K562 (cell line): ENCODE measurements around the gene TRAPPC5. TPM values are rescaled to one million over a fixed set of nuclear protein-coding genes. Genes with fewer than 3 reads are reported as not detected.

Source experiments
- ATAC-seq: fragments of 200-7000 bp; cut with Tn5 transposase; 3 replicates; pipeline ENCODE4 v1.9.1; 2020; ENCODE audit warnings: moderate library complexity
- BruUV-seq: library from RNA; stranded (reverse); fragments of 400-500 nt; replicated peaks from 2 replicates; lab custom pipeline; 2021; lab: Mats Ljungman, UMichigan
- CTCF ChIA-PET: fragments of 300-600 bp; formaldehyde crosslinking; extraction: SDS; loops from one replicate; lab custom pipeline; 2021; ENCODE audit warnings: low intra/inter-chr PET ratio; lab: Yijun Ruan, JAX
- POLR2A ChIA-PET: fragments of 300-600, 350-650 bp; sonication (Branson Sonifier 250); formaldehyde crosslinking; extraction: SDS; loops from one replicate; lab custom pipeline; 2021; ENCODE audit warnings: antibody characterized with exemption, inconsistent platforms; lab: Yijun Ruan, JAX
- DNase-seq, 4 experiments: peaks; one replicate each; pipeline versions ENCODE4 v3.0.0 to v3.0.0-alpha.2; 2011 to 2018; ENCODE audit warnings: low spot score in 3 of 4, mixed read lengths in 3 of 4; ENCODE audit errors: extremely low read depth in 1 of 4
- FAIRE-seq: peaks from 2 replicates; lab custom pipeline; 2011; peaks lifted over from hg19 to GRCh38; lab: Jason Lieb, UNC
- H2AFZ ChIP-seq: 2 replicates; pipeline ENCODE4 v1.6.0; 2011; ENCODE audit warnings: low read depth, low read length, control low read depth, inconsistent platforms
- H3K27ac ChIP-seq: fragments of 200-600 bp; 3 replicates; pipeline ENCODE4 v1.8.0; 2011; ENCODE audit warnings: low read depth, mild to moderate bottlenecking, control low read depth, inconsistent platforms, low read length, moderate library complexity, mixed read lengths; ENCODE audit errors: extremely low read depth
- H3K27me3 ChIP-seq, 2 experiments: fragments of 300-600 bp in 1 of 2; 2 replicates in 1 of 2; 3 replicates in 1 of 2; pipeline versions ENCODE4 v1.6.0 to v1.8.0; 2011; ENCODE audit warnings: inconsistent platforms in 2 of 2, low read length in 2 of 2, mild to moderate bottlenecking in 1 of 2, mixed read lengths in 1 of 2, moderate library complexity in 1 of 2; ENCODE audit not compliant: control insufficient read depth in 2 of 2, insufficient read depth in 2 of 2
- H3K36me3 ChIP-seq: fragments of 300-600 bp; 3 replicates; pipeline ENCODE4 v1.8.0; 2011; ENCODE audit warnings: mild to moderate bottlenecking, low read length, inconsistent platforms; ENCODE audit not compliant: control insufficient read depth, insufficient read depth
- H3K4me1 ChIP-seq, 2 experiments: fragments of 200-600 bp in 1 of 2; replicated peaks in 1 of 2; 2 replicates in 1 of 2; 3 replicates in 1 of 2; pipeline versions ENCODE4 v1.5.1 to v1.8.0; 2011; ENCODE audit warnings: inconsistent platforms in 2 of 2, low read length in 2 of 2, mild to moderate bottlenecking in 1 of 2, mixed read lengths in 1 of 2, moderate library complexity in 1 of 2; ENCODE audit not compliant: control insufficient read depth in 2 of 2, insufficient read depth in 2 of 2
- H3K4me2 ChIP-seq: 2 replicates; pipeline ENCODE4 v1.6.1; 2011; ENCODE audit warnings: low read length, control low read depth, inconsistent platforms, mixed read lengths; ENCODE audit not compliant: insufficient read depth
- H3K4me3 ChIP-seq: fragments of 200-600 bp; sonication (generic), shearing (Covaris generic); 2 replicates; pipeline ENCODE4 v1.5.1; 2016; ENCODE audit warnings: control low read depth, inconsistent platforms
- H3K79me2 ChIP-seq: fragments of 200-600 bp; 3 replicates; pipeline ENCODE4 v1.8.0; 2011; ENCODE audit warnings: low read length, inconsistent platforms; ENCODE audit not compliant: control insufficient read depth, insufficient read depth
- H3K9ac ChIP-seq, 2 experiments: 2 replicates each; pipeline versions ENCODE4 v1.6.0 to v1.6.1; 2011; ENCODE audit warnings: low read depth in 2 of 2, low read length in 2 of 2, control low read depth in 1 of 2, inconsistent platforms in 1 of 2, mild to moderate bottlenecking in 1 of 2, mixed read lengths in 1 of 2; ENCODE audit not compliant: insufficient read depth in 1 of 2
- H3K9me1 ChIP-seq: one replicate; pipeline ENCODE4 v1.6.0; 2011; ENCODE audit warnings: inconsistent platforms, mild to moderate bottlenecking, low read length, moderate library complexity; ENCODE audit not compliant: control insufficient read depth, insufficient read depth
- H3K9me3 ChIP-seq: replicated peaks from 2 replicates; pipeline ENCODE4 v1.5.1; 2011; ENCODE audit warnings: low read depth, low read length, inconsistent platforms; ENCODE audit not compliant: control insufficient read depth, insufficient read depth
- H4K20me1 ChIP-seq: replicated peaks from 2 replicates; pipeline ENCODE4 v1.6.1; 2011; ENCODE audit warnings: low read length, inconsistent platforms, mixed read lengths; ENCODE audit not compliant: control insufficient read depth, insufficient read depth
- CBX8 ChIP-seq: fragments of 200-600 bp; sonication (generic); IDR thresholded peaks from 2 replicates; pipeline ENCODE4 v1.6.1; 2012; ENCODE audit warnings: borderline replicate concordance, mixed run types, low read depth, mild to moderate bottlenecking, moderate library complexity, mixed read lengths, low read length, control low read depth, inconsistent platforms; ENCODE audit not compliant: poor library complexity, severe bottlenecking; ENCODE audit errors: extremely low read depth
- CTBP1 ChIP-seq: fragments of 450-650 bp; IDR thresholded peaks from 2 replicates; pipeline ENCODE4 v1.6.1; 2016; ENCODE audit warnings: borderline replicate concordance
- NR2F6 ChIP-seq: fragments of 450-650 bp; formaldehyde crosslinking; IDR thresholded peaks from 2 replicates; pipeline ENCODE4 v1.4.0; 2020; ENCODE audit warnings: mild to moderate bottlenecking
- RBM17 ChIP-seq: fragments of 200-400 bp; formaldehyde crosslinking; IDR thresholded peaks from 2 replicates; pipeline ENCODE4 v1.6.1; 2017; ENCODE audit warnings: low read depth, mild to moderate bottlenecking, low read length, borderline replicate concordance
- RBM25 ChIP-seq: fragments of 200-400 bp; formaldehyde crosslinking; IDR thresholded peaks from 2 replicates; pipeline ENCODE4 v1.6.1; 2018; ENCODE audit warnings: low read length, low read depth, moderate library complexity; ENCODE audit not compliant: severe bottlenecking
- SMAD3 ChIP-seq: fragments of 450-650 bp; formaldehyde crosslinking; conservative IDR thresholded peaks from 2 replicates; pipeline ENCODE4 v1.4.0; 2020; ENCODE audit warnings: mild to moderate bottlenecking
- ZNF76 ChIP-seq: fragments of 250-450 bp; sonication (Bioruptor Pico); IDR thresholded peaks from 2 replicates; pipeline ENCODE4 v1.4.0; 2020; ENCODE audit warnings: mild to moderate bottlenecking, moderate library complexity, borderline replicate concordance
- ZNF780A ChIP-seq: fragments of 250-450 bp; sonication (Bioruptor Pico); IDR thresholded peaks from 2 replicates; pipeline ENCODE4 v1.5.0; 2021; ENCODE audit warnings: mild to moderate bottlenecking
- WGBS: fragments of 100-300 bp; shearing (Covaris generic); methylation state at CpG from one replicate; pipeline ENCODE4 v1.1.6; 2016; ENCODE audit warnings: low coverage, mixed read lengths; ENCODE audit not compliant: insufficient coverage; ENCODE audit errors: missing lambda C conversion rate; 5-methylcytosine and 5-hydroxymethylcytosine counted together
- in situ Hi-C: fragments of 300-500 bp; cut with MboI; formaldehyde crosslinking; loops from 4 replicates; pipeline ENCODE4 v1.15.0; 2018; ENCODE audit warnings: inconsistent platforms, mixed read lengths
- intact Hi-C: fragments of 100-400 bp; cut with micrococcal nuclease; formaldehyde crosslinking; loops from 2 replicates; pipeline ENCODE4 v1.14.2; 2022
- polyA plus RNA-seq, 8 experiments: library from polyadenylated mRNA; depleted of rRNA in 4 of 8; stranded (reverse) in 5 of 8; unstranded in 3 of 8; fragments of >200 nt; fragmentation: Nextera tagmentation in 2 of 8; fragmentation: Illumina TruSeq in 1 of 8; extraction: Ambion mirVana in 2 of 8; extraction: Trizol in 1 of 8; gene quantifications; 2 replicates each; pipeline versions ENCODE4 v1.2.1 to v1.2.3, GENCODE V29; 2011 to 2014; ENCODE audit warnings: inconsistent platforms in 1 of 8, missing spikeins in 1 of 8
- total RNA-seq, 7 experiments: library from RNA; depleted of rRNA in 6 of 7; stranded (reverse); fragments of >200 nt in 6 of 7; fragmentation: Illumina TruSeq in 2 of 7; extraction: Trizol in 2 of 7; gene quantifications; 2 replicates each; pipeline versions ENCODE4 v1.2.1 to v1.2.3, GENCODE V29; 2011 to 2021; ENCODE audit warnings: low replicate concordance in 1 of 7
- TF ChIP-seq, protein P1 (sequence below): fragments of 150-350 bp; IDR thresholded peaks from 2 replicates; pipeline ENCODE4 v1.6.1; 2014; ENCODE audit warnings: low read depth, mild to moderate bottlenecking, low read length, borderline replicate concordance
- TF ChIP-seq, protein P2 (sequence below), 2 experiments: fragments of 450-650 bp in 1 of 2; sonication (generic) in 1 of 2; formaldehyde crosslinking; conservative IDR thresholded peaks; 2 replicates each; pipeline versions ENCODE4 v1.4.0 to v1.8.1; 2020 to 2022; ENCODE audit warnings: mild to moderate bottlenecking in 1 of 2, missing genetic modification reagents in 1 of 2
- TF ChIP-seq, protein P3 (sequence below): fragments of 450-650 bp; IDR thresholded peaks from 2 replicates; pipeline ENCODE4 v1.6.1; 2016; ENCODE audit warnings: missing biosample characterization, missing genetic modification characterization
- TF ChIP-seq, protein P4 (sequence below), 2 experiments: IDR thresholded peaks; 2 replicates each; pipeline ENCODE4 v1.6.1; 2012; ENCODE audit warnings: improper control_type of control experiment in 2 of 2, low read depth in 2 of 2, low read length in 2 of 2, borderline replicate concordance in 1 of 2

TRAPPC5 gene
- total and polyA plus RNA-seq, 9 of the 15 experiments (the other 6 are each of a cell fraction or from before 2014, with no cell fraction given), result 2.0 to 76.9 (median 29.3) TPM

DNA sequence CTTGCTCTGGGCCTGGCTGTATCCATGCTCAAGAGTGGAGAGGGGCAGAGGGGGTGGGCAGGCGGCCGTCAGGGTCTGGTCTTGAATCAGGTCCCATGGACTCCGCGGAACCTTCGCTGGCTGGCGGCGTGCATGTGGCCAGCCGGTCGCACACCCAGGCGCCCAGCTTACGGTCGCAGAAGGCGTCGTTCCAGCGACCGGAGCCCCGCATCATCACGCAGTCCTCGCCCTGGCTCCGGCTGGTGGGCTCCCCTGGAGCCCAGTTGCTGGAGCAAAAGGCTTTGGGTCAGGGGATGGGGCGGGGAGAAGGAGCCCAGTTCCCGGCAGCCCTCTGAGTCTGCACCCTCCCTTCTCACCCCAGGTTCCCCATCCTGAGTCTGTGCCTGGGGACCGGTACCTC lies 8.5 kb downstream of the TRAPPC5 start (continued):
- no peak for TF ChIP-seq RBM17

DNA sequence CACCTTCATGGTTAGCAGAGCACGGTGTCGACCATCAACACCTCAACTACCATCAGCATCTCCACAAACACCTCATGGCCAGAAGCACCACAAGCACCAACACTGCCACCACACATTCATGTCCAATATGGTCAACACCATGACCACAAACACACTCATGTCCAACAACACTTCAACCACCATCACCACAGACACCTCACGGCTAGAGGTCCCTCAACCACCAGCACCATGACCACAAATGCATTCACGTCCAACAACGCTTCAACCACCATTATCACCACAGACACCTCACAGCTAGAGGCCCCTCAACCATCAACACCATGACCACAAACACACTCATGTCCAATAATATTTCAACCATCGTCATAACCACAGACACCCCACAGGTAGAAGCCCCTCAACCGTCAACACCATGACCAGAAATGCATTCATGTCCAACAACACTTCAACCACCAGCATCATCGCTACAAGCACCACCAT lies 10.2 kb downstream of the TRAPPC5 start:
- BruUV-seq, result no TSS peak
- no peak overlapping the region for H3K9ac ChIP-seq
- H3K36me3 ChIP-seq, result no peaks in the 10 kb centered on the region
- H3K4me3 ChIP-seq, result no peak overlapping the region
- intact Hi-C loops (no loop called here), in situ Hi-C loops (no loop called here)
- no peaks in the 10 kb centered on the region for H3K79me2 ChIP-seq
- H3K27ac ChIP-seq, result no peak overlapping the region
- H3K4me2 ChIP-seq, result no peak overlapping the region
- H4K20me1 ChIP-seq, result no peaks in the 10 kb centered on the region
- ChIA-PET CTCF (no interaction called here), POLR2A (interaction anchor here (0.7 kb wide), 1 partner anchor 44 kb away, joined by 4 read pairs; no protein-coding TSS in a partner anchor)
- H2AFZ ChIP-seq, result no peak overlapping the region
- no peak for ATAC-seq
- DNase-seq, result no peak
- H3K27me3 ChIP-seq, result peaks cover 5 to 63% of the 10 kb centered on the region in 2 experiments; a peak in 3 of 5 replicates
- WGBS, result 4% methylated on average over 8 of the region's 8 CpGs
- H3K9me3 ChIP-seq, result peaks cover 3% of the 10 kb centered on the region
- H3K4me1 ChIP-seq, result peaks cover 0 to 11% of the 10 kb centered on the region in 2 experiments; a peak in 1 of 5 replicates
- no peaks in the 10 kb centered on the region for H3K9me1 ChIP-seq
- FAIRE-seq, result no peak
- TF ChIP-seq RBM25, result no peak
- no peak for TF ChIP-seq CBX8
- TF ChIP-seq, protein P1, sequence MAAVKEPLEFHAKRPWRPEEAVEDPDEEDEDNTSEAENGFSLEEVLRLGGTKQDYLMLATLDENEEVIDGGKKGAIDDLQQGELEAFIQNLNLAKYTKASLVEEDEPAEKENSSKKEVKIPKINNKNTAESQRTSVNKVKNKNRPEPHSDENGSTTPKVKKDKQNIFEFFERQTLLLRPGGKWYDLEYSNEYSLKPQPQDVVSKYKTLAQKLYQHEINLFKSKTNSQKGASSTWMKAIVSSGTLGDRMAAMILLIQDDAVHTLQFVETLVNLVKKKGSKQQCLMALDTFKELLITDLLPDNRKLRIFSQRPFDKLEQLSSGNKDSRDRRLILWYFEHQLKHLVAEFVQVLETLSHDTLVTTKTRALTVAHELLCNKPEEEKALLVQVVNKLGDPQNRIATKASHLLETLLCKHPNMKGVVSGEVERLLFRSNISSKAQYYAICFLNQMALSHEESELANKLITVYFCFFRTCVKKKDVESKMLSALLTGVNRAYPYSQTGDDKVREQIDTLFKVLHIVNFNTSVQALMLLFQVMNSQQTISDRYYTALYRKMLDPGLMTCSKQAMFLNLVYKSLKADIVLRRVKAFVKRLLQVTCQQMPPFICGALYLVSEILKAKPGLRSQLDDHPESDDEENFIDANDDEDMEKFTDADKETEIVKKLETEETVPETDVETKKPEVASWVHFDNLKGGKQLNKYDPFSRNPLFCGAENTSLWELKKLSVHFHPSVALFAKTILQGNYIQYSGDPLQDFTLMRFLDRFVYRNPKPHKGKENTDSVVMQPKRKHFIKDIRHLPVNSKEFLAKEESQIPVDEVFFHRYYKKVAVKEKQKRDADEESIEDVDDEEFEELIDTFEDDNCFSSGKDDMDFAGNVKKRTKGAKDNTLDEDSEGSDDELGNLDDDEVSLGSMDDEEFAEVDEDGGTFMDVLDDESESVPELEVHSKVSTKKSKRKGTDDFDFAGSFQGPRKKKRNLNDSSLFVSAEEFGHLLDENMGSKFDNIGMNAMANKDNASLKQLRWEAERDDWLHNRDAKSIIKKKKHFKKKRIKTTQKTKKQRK, result no peak
- TF ChIP-seq, protein P2, sequence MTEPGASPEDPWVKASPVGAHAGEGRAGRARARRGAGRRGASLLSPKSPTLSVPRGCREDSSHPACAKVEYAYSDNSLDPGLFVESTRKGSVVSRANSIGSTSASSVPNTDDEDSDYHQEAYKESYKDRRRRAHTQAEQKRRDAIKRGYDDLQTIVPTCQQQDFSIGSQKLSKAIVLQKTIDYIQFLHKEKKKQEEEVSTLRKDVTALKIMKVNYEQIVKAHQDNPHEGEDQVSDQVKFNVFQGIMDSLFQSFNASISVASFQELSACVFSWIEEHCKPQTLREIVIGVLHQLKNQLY (CRISPR knock-in tag; conservative IDR thresholded peaks at IDR 0.05), result no peak
- TF ChIP-seq SMAD3 (CRISPR knock-in tag), result no peak
- no peak for TF ChIP-seq ZNF76 (CRISPR knock-in tag)
- TF ChIP-seq, protein P3, sequence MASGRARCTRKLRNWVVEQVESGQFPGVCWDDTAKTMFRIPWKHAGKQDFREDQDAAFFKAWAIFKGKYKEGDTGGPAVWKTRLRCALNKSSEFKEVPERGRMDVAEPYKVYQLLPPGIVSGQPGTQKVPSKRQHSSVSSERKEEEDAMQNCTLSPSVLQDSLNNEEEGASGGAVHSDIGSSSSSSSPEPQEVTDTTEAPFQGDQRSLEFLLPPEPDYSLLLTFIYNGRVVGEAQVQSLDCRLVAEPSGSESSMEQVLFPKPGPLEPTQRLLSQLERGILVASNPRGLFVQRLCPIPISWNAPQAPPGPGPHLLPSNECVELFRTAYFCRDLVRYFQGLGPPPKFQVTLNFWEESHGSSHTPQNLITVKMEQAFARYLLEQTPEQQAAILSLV, result no peak
- TF ChIP-seq, protein P4, sequence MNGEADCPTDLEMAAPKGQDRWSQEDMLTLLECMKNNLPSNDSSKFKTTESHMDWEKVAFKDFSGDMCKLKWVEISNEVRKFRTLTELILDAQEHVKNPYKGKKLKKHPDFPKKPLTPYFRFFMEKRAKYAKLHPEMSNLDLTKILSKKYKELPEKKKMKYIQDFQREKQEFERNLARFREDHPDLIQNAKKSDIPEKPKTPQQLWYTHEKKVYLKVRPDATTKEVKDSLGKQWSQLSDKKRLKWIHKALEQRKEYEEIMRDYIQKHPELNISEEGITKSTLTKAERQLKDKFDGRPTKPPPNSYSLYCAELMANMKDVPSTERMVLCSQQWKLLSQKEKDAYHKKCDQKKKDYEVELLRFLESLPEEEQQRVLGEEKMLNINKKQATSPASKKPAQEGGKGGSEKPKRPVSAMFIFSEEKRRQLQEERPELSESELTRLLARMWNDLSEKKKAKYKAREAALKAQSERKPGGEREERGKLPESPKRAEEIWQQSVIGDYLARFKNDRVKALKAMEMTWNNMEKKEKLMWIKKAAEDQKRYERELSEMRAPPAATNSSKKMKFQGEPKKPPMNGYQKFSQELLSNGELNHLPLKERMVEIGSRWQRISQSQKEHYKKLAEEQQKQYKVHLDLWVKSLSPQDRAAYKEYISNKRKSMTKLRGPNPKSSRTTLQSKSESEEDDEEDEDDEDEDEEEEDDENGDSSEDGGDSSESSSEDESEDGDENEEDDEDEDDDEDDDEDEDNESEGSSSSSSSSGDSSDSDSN (IDR thresholded peaks at IDR 0.05; ENCODE audit: borderline replicate concordance in 1 of 2, low read depth in 2 of 2, low read length in 2 of 2), result no peak
- no peak for TF ChIP-seq CTBP1
- no peak for TF ChIP-seq ZNF780A (CRISPR knock-in tag)
- no peak for TF ChIP-seq NR2F6 (CRISPR knock-in tag)
